GM18520 (cell line): ENCODE data around the gene TEX264.
"Not testable (repeated sequence)": the region's sequence is repeated elsewhere in the genome, so short reads cannot be mapped to it uniquely, and the experiment has no call there.

ENCODE experiments used
- ATAC-seq: cut with Tn5 transposase; IDR thresholded peaks from one replicate; pipeline ENCODE4 v1.9.1; 2021; ENCODE audit not compliant: unreplicated experiment

Gene TEX264

GRCh38 chr3:51712963-51713362 lies 41.9 kb downstream of the TEX264 start:
- no peak for ATAC-seq

GRCh38 chr3:51715231-51715976 lies 44.4 kb downstream of the TEX264 start:
- ATAC-seq, result no peak

- ATAC-seq, result no peak
Observed at GRCh38 chr3:51715977-51716294, 44.9 kb downstream of the TEX264 start.

GRCh38 chr3:51716805-51717204 lies 45.8 kb downstream of the TEX264 start:
- ATAC-seq, result no peak

- no peak for ATAC-seq
Observed at GRCh38 chr3:51717446-51717845, 46.4 kb downstream of the TEX264 start.

GRCh38 chr3:51717947-51718346 lies 46.9 kb downstream of the TEX264 start:
- ATAC-seq, result no peak

GRCh38 chr3:51718547-51719409 lies 47.7 kb downstream of the TEX264 start:
- no peak for ATAC-seq

GRCh38 chr3:51719410-51720025 lies 48.5 kb downstream of the TEX264 start:
- ATAC-seq, result no peak

- no peak for ATAC-seq
Observed at GRCh38 chr3:51720292-51721061, 49.4 kb downstream of the TEX264 start.

- ATAC-seq, result no peak
Observed at GRCh38 chr3:51721062-51721745, 50.2 kb downstream of the TEX264 start.

- no peak for ATAC-seq
Observed at GRCh38 chr3:51722362-51722761, 51.3 kb downstream of the TEX264 start.

- no peak for ATAC-seq
Observed at GRCh38 chr3:51727500-51727899, 56.4 kb downstream of the TEX264 start.

GRCh38 chr3:51729042-51729633 lies 58.1 kb downstream of the TEX264 start:
- ATAC-seq, result no peak

GRCh38 chr3:51733859-51734571 lies 63.0 kb downstream of the TEX264 start:
- ATAC-seq, result no peak

GRCh38 chr3:51734572-51734907 lies 63.5 kb downstream of the TEX264 start:
- no peak for ATAC-seq

- ATAC-seq, result no peak
Observed at GRCh38 chr3:51735039-51735438, 64.0 kb downstream of the TEX264 start.

GRCh38 chr3:51735950-51736349 lies 64.9 kb downstream of the TEX264 start:
- no peak for ATAC-seq

- ATAC-seq, result no peak
Observed at GRCh38 chr3:51739110-51739509, 68.1 kb downstream of the TEX264 start.

GRCh38 chr3:51742320-51742719 lies 71.3 kb downstream of the TEX264 start:
- not testable (repeated sequence) for ATAC-seq

- ATAC-seq, result not testable (repeated sequence)
Observed at GRCh38 chr3:51742978-51743377, 71.9 kb downstream of the TEX264 start.
